GM13976 (cell line): ENCODE data around the gene IFI16.
"Not testable (repeated sequence)": the region's sequence is repeated elsewhere in the genome, so short reads cannot be mapped to it uniquely, and the experiment has no call there.

Experiments used
- DNase-seq: peaks from one replicate; pipeline ENCODE4 v3.0.0; 2012; ENCODE audit warnings: low spot score
- in situ Hi-C: fragments of 300-500 bp; cut with MboI; formaldehyde crosslinking; loops from one replicate; pipeline ENCODE4 v1.12.0; 2022; ENCODE audit warnings: low sequenced_read_pairs, mixed read lengths, inconsistent platforms; ENCODE audit not compliant: unreplicated experiment
- TF ChIP-seq, protein P1 (sequence below): IDR thresholded peaks from 2 replicates; pipeline ENCODE4 v1.5.1; 2012; ENCODE audit warnings: borderline replicate concordance, mild to moderate bottlenecking; ENCODE audit not compliant: insufficient read depth; ENCODE audit errors: extremely low read depth, missing control alignments, control extremely low read depth

Gene IFI16

GRCh38 chr1:159010391-159010790 is 684 bp downstream of the IFI16 start:
- TF ChIP-seq, protein P1, sequence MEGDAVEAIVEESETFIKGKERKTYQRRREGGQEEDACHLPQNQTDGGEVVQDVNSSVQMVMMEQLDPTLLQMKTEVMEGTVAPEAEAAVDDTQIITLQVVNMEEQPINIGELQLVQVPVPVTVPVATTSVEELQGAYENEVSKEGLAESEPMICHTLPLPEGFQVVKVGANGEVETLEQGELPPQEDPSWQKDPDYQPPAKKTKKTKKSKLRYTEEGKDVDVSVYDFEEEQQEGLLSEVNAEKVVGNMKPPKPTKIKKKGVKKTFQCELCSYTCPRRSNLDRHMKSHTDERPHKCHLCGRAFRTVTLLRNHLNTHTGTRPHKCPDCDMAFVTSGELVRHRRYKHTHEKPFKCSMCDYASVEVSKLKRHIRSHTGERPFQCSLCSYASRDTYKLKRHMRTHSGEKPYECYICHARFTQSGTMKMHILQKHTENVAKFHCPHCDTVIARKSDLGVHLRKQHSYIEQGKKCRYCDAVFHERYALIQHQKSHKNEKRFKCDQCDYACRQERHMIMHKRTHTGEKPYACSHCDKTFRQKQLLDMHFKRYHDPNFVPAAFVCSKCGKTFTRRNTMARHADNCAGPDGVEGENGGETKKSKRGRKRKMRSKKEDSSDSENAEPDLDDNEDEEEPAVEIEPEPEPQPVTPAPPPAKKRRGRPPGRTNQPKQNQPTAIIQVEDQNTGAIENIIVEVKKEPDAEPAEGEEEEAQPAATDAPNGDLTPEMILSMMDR: no peak
- in situ Hi-C loops: loop anchor here (5.0 kb wide), 1 partner anchor 62 kb away; no protein-coding TSS in a partner anchor

DNA sequence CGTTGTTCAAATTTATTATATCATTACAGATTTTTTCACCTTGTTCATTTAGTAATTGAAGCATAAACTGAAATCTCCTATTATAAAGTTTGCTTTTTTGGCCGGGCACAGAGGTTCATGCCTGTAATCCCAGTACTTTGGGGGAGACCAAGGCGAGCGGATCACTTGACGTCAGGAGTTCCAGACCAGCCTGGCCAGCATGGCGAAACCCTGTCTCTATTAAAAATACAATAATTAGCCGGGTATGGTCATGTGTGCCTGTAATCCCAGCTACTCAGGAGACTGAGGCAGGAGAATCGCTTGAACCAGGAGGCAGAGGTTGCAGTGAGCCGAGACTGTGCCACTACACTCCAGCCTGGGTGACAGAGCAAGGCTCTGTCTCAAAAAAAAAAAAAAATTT is 1.3 kb downstream of the IFI16 start:
- not testable (repeated sequence) for DNase-seq
- in situ Hi-C loops: loop anchor here (5.0 kb wide), 1 partner anchor 61 kb away; no protein-coding TSS in a partner anchor

More at GRCh38 chr1:159010391-159010790, 684 bp downstream of the IFI16 start:
- DNase-seq: no peak

- DNase-seq: no peak
- TF ChIP-seq, protein P1: no peak
- in situ Hi-C loops: loop anchor here (5.0 kb wide), 1 partner anchor 61 kb away; no protein-coding TSS in a partner anchor
Measured at GRCh38 chr1:159011751-159012150, 2.0 kb downstream of the IFI16 start.

GRCh38 chr1:159012495-159012894 is 2.8 kb downstream of the IFI16 start:
- DNase-seq: no peak
- TF ChIP-seq, protein P1: no peak
- in situ Hi-C loops: loop anchor here (5.0 kb wide), 1 partner anchor 60 kb away; no protein-coding TSS in a partner anchor

DNA sequence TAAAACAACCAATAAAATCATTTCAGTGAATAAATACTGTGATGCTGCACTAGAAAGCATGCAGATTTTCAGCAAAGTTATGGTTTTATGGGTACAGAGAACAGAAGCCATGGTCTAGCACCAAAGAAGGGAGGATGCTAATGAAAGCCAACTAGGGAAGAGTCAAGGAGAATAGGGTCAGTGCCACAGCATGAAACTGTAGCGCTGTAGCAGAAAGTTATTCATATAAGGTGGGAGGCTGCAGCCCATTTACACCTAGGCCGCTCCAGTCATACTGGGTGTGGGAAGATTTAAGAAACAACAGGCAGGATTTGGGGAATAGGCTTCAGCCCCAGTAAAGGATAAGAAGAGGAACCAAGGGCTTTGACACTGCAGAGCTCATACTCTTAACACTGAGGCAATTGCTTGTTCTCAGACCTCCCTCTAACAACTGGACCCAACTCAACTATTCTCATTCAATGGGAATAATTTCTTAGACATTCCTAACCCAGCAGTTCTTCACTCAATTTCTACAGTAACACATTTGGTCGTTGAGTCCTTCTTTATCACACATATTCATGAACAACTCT is 4.4 kb downstream of the IFI16 start:
- DNase-seq: no peak
- TF ChIP-seq, protein P1: no peak
- in situ Hi-C loops: loop anchor here (5.0 kb wide), 1 partner anchor 58 kb away; no protein-coding TSS in a partner anchor

DNA sequence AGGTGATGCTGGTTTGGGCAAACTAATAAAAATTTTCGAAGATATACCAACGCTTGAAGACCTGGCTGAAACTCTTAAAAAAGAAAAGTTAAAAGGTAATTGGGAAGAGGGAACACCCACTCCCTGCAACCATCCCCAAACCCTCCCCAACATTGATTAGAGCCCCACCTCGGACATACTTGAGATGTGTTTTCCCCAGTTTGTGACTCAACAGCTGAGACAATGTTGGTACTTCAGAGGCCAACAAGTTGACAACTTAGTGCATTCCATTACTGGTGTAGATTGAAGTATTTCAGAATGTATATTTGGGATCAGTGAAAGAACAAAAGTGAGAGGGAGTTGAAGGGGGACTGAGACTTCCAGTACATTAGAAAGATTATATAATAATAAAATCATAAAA is 5.1 kb downstream of the IFI16 start:
- TF ChIP-seq, protein P1: no peak
- no peak for DNase-seq
- in situ Hi-C loops: loop anchor here (5.0 kb wide), 1 partner anchor 57 kb away; no protein-coding TSS in a partner anchor

DNA sequence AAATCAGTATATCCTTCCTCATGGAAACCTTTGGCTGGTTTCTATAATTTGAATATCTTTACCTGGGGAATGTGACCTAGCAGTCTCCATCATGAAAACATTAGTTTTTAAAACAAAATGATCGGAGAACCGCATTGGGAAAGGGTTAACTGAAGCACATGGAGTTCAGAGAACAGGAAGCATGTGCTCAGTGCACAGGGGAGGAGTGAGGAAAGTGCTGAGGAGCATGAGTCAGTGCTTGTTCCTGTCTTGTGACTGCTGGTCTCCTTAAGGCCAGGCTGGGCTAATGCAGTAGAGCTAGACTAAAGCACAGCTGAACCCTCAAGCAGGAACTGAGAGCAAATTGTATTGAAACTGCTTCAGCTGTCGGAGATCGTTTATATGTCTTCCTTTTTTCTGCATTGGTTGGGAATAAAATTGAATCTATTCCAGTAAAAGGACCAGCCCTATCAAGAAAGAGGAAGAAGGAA is 5.8 kb downstream of the IFI16 start:
- in situ Hi-C loops: no loop called here
- peak; percentile 64 for DNase-seq
- TF ChIP-seq, protein P1: no peak
